ENCODE measurements around the gene PSMA4. TPM values are rescaled to one million over a fixed set of nuclear protein-coding genes. Genes with fewer than 3 reads are reported as not detected.
"Not testable (repeated sequence)": the region's sequence is repeated elsewhere in the genome, so short reads cannot be mapped to it uniquely, and the experiment has no call there.

The PSMA4 gene
- total RNA-seq, 1 experiment from 2014 or later, result 708 TPM

- DNase-seq (ENCODE audit: low read depth), result no peak
Measured at GRCh38 chr15:78551902-78552301, 11.7 kb downstream of the PSMA4 start.

DNA sequence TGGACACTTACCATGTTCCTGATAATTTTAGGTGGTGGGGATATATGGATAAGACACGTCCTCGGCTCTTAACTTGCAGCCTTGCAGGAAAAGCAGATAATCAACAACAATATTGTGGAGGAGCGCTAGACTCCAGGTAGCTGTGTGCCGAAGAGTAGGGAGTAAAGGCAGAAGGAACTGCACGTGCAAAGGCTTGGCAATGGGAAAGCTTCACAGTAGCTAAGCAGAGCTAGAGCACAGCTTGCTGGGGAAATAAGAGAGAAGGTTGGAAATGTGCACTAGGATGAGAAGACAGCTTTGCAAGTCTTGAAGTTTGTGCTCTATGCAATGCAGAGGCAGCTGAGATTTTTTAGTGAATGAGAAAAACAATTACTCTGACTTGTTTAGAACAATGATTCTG, 12.4 kb downstream of the PSMA4 start:
- no peak for DNase-seq (ENCODE audit: low read depth)

- not testable (repeated sequence) for DNase-seq (ENCODE audit: low read depth)
Measured at GRCh38 chr15:78560201-78560600, 20.0 kb downstream of the PSMA4 start.

GRCh38 chr15:78561490-78561889, 21.2 kb downstream of the PSMA4 start:
- no peak for DNase-seq (ENCODE audit: low read depth)

DNA sequence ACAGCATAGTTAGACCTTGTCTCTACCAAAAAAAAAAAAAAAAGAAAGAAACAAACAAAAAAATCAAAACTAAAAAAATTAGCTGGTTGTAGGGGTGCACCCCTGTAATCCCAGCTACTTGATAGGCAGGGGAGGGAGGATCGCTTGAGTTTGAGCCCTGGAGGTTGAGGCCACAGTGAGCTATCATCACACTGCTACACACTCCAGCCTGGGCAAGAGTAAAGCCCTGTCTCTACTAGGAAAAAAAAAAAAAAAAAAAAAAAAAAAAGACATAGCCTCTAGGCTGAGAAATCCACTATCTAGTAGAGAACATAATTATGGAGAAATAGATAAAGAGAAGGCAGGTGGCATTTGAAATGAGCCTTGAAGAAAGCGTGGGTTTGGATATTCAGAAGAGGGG, 22.8 kb downstream of the PSMA4 start:
- no peak for DNase-seq (ENCODE audit: low read depth)

DNA sequence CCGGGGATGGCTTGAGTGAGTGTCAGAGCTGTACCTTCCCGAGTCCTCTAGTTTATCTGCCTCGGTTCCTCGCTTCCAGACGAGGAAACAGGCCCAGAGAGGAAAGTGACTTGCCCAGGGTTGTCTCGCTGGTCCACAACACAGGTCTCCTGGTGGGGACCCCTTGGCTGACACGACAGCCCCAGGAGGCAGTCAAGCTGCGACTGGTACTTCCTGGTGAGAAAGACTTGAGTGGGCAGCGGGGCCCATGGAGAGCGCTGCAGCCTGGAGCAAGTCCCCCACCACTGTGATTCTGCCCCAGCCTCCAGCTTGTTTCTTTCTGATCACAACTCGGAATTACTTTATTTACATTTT, 24.5 kb downstream of the PSMA4 start:
- no peak for DNase-seq (ENCODE audit: low read depth)

GRCh38 chr15:78565097-78565950, 25.1 kb downstream of the PSMA4 start, which contains the start of gene CHRNA5:
Gene CHRNA5, plus strand, starts transcription at chr15:78565520. Its CDS starts 200 bp downstream, at chr15:78565720.
- peak; percentile 89 for DNase-seq (ENCODE audit: low read depth)

GRCh38 chr15:78565951-78566774, 25.9 kb downstream of the PSMA4 start:
- peak; percentile 47 for DNase-seq (ENCODE audit: low read depth)

DNA sequence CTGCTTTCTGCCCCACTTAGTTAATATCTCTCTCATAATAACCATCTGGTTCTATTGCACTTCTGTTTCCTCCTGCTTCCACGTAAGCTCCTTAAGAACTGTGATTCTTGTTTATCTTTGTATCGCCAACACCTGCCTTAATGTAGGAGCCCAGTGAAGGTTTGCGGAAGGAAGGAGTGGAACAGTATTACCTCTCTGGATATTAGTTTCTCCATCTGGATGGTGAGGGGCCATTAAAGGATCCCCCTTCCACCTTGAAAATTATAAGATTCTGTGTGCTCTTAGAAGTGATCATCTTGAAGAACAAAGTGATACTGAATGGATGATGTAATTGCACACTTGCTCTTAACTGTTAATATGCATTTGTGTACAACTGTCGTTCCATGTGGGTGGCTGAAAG, 27.3 kb downstream of the PSMA4 start:
- no peak for DNase-seq (ENCODE audit: low read depth)

- DNase-seq (ENCODE audit: low read depth), result peak; percentile 21
Measured at GRCh38 chr15:78570710-78571109, 30.5 kb downstream of the PSMA4 start.

- no peak for DNase-seq (ENCODE audit: low read depth)
Measured at GRCh38 chr15:78571382-78571781, 31.1 kb downstream of the PSMA4 start.

DNA sequence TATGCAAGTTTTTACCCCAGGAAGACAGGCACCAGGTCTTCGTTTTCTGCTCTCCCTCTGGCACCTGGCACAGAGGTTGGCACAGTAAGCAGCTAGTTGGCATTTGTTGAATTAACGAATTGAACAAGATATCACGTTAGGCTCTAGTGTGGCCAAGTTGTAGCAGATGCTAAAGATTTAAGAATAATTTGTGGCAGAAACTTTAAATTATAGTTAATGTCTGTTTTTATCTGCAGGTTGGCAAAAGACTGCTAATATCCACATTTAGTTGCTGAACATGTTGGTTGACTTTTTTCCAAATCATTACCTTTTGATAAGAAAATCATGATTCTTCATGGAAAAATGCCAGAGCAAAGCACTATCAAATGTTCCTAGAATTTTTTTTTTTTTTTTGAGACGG, 33.2 kb downstream of the PSMA4 start:
- DNase-seq (ENCODE audit: low read depth), result no peak

GRCh38 chr15:78574944-78575343, 34.7 kb downstream of the PSMA4 start:
- no peak for DNase-seq (ENCODE audit: low read depth)

DNA sequence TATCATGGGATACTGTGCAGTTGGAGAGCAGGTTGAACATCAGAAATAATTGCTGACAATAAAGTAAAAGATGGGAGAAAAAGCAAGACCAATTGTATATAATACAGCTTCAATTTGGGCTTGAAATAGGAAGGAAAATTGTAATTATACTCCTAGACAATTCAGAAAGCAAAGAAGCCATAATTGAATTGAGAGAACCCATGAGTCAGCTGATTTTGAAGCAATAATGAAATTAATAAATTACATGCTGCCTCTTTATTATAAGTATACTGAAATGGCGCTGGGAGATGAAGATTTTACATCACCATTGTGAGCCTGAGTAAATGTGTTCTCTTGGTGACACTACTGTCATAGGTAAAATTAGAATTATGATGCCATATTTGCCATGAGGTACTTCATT, 57.3 kb downstream of the PSMA4 start:
- no peak for DNase-seq (ENCODE audit: low read depth)

DNA sequence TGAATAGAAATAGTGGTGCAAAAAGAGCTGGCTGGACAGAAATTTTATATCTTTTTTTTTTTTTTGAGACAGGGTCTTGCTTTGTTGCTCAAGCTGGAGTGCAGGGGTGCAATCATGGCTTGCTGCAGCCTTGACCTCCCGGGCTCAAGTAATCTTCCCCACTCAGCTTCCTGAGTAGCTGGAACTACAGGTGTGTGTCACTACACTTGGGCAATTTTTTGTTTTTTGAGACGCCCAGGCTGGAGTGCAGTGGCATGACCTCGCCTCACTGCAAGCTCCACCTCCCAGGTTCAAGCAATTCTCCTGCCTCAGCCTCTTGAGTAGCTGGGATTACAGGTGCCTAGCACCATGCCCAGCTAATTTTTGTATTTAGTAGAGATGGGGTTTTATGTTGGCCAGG, 58.1 kb downstream of the PSMA4 start:
- DNase-seq (ENCODE audit: low read depth), result no peak

DNA sequence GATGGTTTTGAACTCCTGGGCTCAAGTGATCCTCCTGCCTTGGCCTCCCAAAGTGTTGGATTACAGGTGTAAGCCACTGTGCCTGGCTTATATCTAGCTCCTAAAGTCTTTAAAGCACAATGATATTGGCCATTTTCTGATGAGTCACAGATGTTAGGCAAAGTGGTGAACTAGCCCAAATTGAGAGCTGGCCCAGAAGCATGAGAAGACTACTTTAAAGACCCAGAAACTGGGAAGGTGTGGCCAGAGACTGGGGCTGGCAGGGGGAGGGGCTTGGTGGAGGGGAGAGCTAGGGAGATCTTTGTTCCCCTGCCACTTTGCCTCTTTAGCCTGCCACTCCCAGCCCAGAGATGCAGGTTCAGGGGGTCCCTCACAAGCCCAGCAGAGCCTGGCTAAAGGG, 58.9 kb downstream of the PSMA4 start:
- DNase-seq (ENCODE audit: low read depth), result no peak

Other genes with a start within 250 kb of the PSMA4 start
- 130 and 132 TPM in 2 replicates for gene SKIC8, start 240.8 kb upstream of the PSMA4 start, total RNA-seq (2014; rRNA removed; shearing (Covaris generic))
- 0.29 TPM in 1 of 2 replicates, not detected in the other for gene CRABP1, start 200.1 kb upstream of the PSMA4 start, total RNA-seq (2014; rRNA removed; shearing (Covaris generic))
- gene IREB2, start 102.2 kb upstream of the PSMA4 start, total RNA-seq (2014; rRNA removed; shearing (Covaris generic)), result 18.2 and 24.3 TPM in 2 replicates
- 4.5 and 6.8 TPM in 2 replicates for gene HYKK, start 32.9 kb upstream of the PSMA4 start, total RNA-seq (2014; rRNA removed; shearing (Covaris generic))
- gene CHRNA5, start 25.1 kb downstream of the PSMA4 start, total RNA-seq (2014; rRNA removed; shearing (Covaris generic)), result 11.7 and 12.0 TPM in 2 replicates
- gene CHRNA3, start 80.6 kb downstream of the PSMA4 start, total RNA-seq (2014; rRNA removed; shearing (Covaris generic)), result not detected in 2 replicates
- gene CHRNB4, start 100.8 kb downstream of the PSMA4 start, total RNA-seq (2014; rRNA removed; shearing (Covaris generic)), result not detected in 2 replicates